Measurements from ENCODE around the gene DYSF. TPM values are rescaled to one million over a fixed set of nuclear protein-coding genes. Genes with fewer than 3 reads are reported as not detected.
A peak's percentile ranks its signal among the peaks of the same experiment; 100 is the strongest.

The DYSF gene
- total and polyA plus RNA-seq, 2 donors from 2014 or later: 11.3 to 19.8 TPM

- H3K9me3 ChIP-seq (ENCODE audit: control insufficient read depth in 2 of 3, insufficient read depth in 1 of 3, low read length in 3 of 3): no peaks in the 10 kb centered on the region
- H3K4me1 ChIP-seq (ENCODE audit: control insufficient read depth in 2 of 3, insufficient read depth in 2 of 3, low read depth in 1 of 3, low read length in 3 of 3): no peaks in the 10 kb centered on the region
- FAIRE-seq: no peak
- H3K9ac ChIP-seq (ENCODE audit: low read length in 3 of 3): no peak overlapping the region
- H3K36me3 ChIP-seq (ENCODE audit: control insufficient read depth in 2 of 3, insufficient read depth in 3 of 3, low read length in 3 of 3): no peaks in the 10 kb centered on the region
- H3K27me3 ChIP-seq (ENCODE audit: control insufficient read depth, insufficient read depth, low read length): no peaks in the 10 kb centered on the region
- no peak overlapping the region for H3K4me3 ChIP-seq (ENCODE audit: low read length in 3 of 3)
- no peak for TF ChIP-seq CTCF (IDR thresholded peaks at IDR 0.05; ENCODE audit: borderline replicate concordance, extremely low read depth, insufficient read depth)
- intact Hi-C loops (cut with DNase I): no loop called here
- DNase-seq: peak in 3 of 5 donors; percentile 38 to 66 (median 50)
- no peak overlapping the region for H3K27ac ChIP-seq (ENCODE audit: low read depth in 2 of 2, low read length in 2 of 2)
These were observed 226.1 kb downstream of the DYSF start for GRCh38 chr2:71679491-71679890.

GRCh38 chr2:71680925-71681324, 227.6 kb downstream of the DYSF start:
- Histone ChIP-seq H3K27ac (ENCODE audit: low read depth in 2 of 2, low read length in 2 of 2) (no peak overlapping the region), H3K36me3 (ENCODE audit: control insufficient read depth in 2 of 3, insufficient read depth in 3 of 3, low read length in 3 of 3) (no peaks in the 10 kb centered on the region), H3K9ac (ENCODE audit: low read length in 3 of 3) (no peak overlapping the region), H3K9me3 (ENCODE audit: control insufficient read depth in 2 of 3, insufficient read depth in 1 of 3, low read length in 3 of 3) (no peaks in the 10 kb centered on the region), H3K27me3 (ENCODE audit: control insufficient read depth, insufficient read depth, low read length) (no peaks in the 10 kb centered on the region), H3K4me1 (ENCODE audit: control insufficient read depth in 2 of 3, insufficient read depth in 2 of 3, low read depth in 1 of 3, low read length in 3 of 3) (no peaks in the 10 kb centered on the region), H3K4me3 (ENCODE audit: low read length in 3 of 3) (no peak overlapping the region)
- TF ChIP-seq CTCF (IDR thresholded peaks at IDR 0.05; ENCODE audit: borderline replicate concordance, extremely low read depth, insufficient read depth): no peak
- DNase-seq (no peak), FAIRE-seq (no peak)
- intact Hi-C loops (cut with DNase I): no loop called here

- no peaks in the 10 kb centered on the region for H3K36me3 ChIP-seq (ENCODE audit: control insufficient read depth in 2 of 3, insufficient read depth in 3 of 3, low read length in 3 of 3)
- H3K27me3 ChIP-seq (ENCODE audit: control insufficient read depth, insufficient read depth, low read length): no peaks in the 10 kb centered on the region
- no peak overlapping the region for H3K9ac ChIP-seq (ENCODE audit: low read length in 3 of 3)
- no peak overlapping the region for H3K27ac ChIP-seq (ENCODE audit: low read depth in 2 of 2, low read length in 2 of 2)
- H3K4me3 ChIP-seq (ENCODE audit: low read length in 3 of 3): no peak overlapping the region
- no peak for FAIRE-seq
- no peak for DNase-seq
- H3K4me1 ChIP-seq (ENCODE audit: control insufficient read depth in 2 of 3, insufficient read depth in 2 of 3, low read depth in 1 of 3, low read length in 3 of 3): no peaks in the 10 kb centered on the region
- H3K9me3 ChIP-seq (ENCODE audit: control insufficient read depth in 2 of 3, insufficient read depth in 1 of 3, low read length in 3 of 3): no peaks in the 10 kb centered on the region
- no peak for TF ChIP-seq CTCF (IDR thresholded peaks at IDR 0.05; ENCODE audit: borderline replicate concordance, extremely low read depth, insufficient read depth)
- intact Hi-C loops (cut with DNase I): no loop called here
These were observed 228.3 kb downstream of the DYSF start for GRCh38 chr2:71681626-71682025.

GRCh38 chr2:71682341-71682740, 229.0 kb downstream of the DYSF start:
- intact Hi-C loops (cut with DNase I): no loop called here
- H3K36me3 ChIP-seq (ENCODE audit: control insufficient read depth in 2 of 3, insufficient read depth in 3 of 3, low read length in 3 of 3): no peaks in the 10 kb centered on the region
- no peaks in the 10 kb centered on the region for H3K4me1 ChIP-seq (ENCODE audit: control insufficient read depth in 2 of 3, insufficient read depth in 2 of 3, low read depth in 1 of 3, low read length in 3 of 3)
- peak in 1 of 5 donors; percentile 54 for DNase-seq
- H3K4me3 ChIP-seq (ENCODE audit: low read length in 3 of 3): no peak overlapping the region
- H3K27ac ChIP-seq (ENCODE audit: low read depth in 2 of 2, low read length in 2 of 2): no peak overlapping the region
- no peak overlapping the region for H3K9ac ChIP-seq (ENCODE audit: low read length in 3 of 3)
- H3K9me3 ChIP-seq (ENCODE audit: control insufficient read depth in 2 of 3, insufficient read depth in 1 of 3, low read length in 3 of 3): no peaks in the 10 kb centered on the region
- FAIRE-seq: no peak
- TF ChIP-seq CTCF (IDR thresholded peaks at IDR 0.05; ENCODE audit: borderline replicate concordance, extremely low read depth, insufficient read depth): no peak
- no peaks in the 10 kb centered on the region for H3K27me3 ChIP-seq (ENCODE audit: control insufficient read depth, insufficient read depth, low read length)

Measured in kidney (tissue), 14 donors.